GM21737 (cell line): ENCODE data around the gene RACGAP1.

Experiments used
- ATAC-seq: cut with Tn5 transposase; IDR thresholded peaks from one replicate; pipeline ENCODE4 v1.9.1; 2021; ENCODE audit warnings: mild to moderate bottlenecking, moderate library complexity; ENCODE audit not compliant: unreplicated experiment

RACGAP1 gene, protein sequence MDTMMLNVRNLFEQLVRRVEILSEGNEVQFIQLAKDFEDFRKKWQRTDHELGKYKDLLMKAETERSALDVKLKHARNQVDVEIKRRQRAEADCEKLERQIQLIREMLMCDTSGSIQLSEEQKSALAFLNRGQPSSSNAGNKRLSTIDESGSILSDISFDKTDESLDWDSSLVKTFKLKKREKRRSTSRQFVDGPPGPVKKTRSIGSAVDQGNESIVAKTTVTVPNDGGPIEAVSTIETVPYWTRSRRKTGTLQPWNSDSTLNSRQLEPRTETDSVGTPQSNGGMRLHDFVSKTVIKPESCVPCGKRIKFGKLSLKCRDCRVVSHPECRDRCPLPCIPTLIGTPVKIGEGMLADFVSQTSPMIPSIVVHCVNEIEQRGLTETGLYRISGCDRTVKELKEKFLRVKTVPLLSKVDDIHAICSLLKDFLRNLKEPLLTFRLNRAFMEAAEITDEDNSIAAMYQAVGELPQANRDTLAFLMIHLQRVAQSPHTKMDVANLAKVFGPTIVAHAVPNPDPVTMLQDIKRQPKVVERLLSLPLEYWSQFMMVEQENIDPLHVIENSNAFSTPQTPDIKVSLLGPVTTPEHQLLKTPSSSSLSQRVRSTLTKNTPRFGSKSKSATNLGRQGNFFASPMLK

DNA sequence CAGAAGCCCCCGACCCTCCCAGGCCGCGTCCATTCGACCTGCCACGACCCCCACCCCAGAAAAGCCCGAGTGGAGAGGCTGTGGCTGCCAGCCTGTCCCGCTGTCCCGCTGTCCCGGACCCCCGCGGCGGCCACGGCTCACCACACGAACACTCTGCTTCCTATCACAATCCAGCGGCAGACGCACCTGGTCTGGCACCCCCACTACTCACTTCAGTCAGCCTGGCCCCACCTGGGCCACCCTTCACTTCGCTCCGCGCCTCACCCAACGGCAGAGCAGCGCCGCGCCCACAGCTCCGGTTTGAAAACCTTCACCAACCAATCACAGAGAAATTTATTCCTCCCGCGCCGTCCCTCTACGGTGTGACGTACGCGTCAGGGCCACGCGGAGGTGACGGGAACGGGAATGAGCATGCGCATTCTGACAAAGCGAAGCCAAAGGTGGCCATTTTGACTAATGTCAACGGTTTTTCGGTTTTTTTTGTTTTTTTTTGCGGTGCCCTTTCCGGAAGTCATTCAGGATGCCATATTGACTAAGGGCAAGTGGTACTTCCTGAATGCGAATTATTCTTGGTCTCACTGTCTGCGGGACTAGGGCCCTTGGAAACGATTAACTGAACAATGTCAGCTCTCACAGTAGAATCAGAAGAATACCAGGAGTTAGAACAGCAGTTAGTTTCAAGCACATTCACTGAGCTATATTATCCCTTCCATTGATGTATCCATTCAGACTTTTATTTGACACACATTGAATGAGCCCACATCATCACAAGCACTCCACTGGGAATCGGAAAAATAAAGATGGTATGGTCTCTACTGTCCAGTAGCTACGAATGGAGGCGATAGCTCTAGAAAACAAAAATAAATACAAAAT is at the start of gene RACGAP1:
RACGAP1 (minus strand) TSS at position 308 of the 873 bp plus-strand sequence. CDS start 8,779 bp downstream, outside the sequence.
- ATAC-seq = peak; percentile 96

DNA sequence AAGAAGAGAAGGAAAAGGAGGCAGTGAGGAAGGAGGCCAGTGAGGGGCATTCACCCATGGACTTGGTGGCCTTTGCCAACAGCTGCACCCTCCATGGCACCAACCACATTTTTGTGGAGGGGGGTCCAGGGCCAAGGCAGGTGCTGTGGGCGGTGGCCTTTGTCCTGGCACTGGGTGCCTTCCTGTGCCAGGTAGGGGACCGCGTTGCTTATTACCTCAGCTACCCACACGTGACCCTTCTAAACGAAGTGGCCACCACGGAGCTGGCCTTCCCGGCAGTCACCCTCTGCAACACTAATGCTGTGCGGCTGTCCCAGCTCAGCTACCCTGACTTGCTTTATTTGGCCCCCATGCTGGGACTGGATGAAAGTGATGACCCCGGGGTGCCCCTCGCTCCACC is 48.4 kb upstream of the RACGAP1 start:
- no peak for ATAC-seq

DNA sequence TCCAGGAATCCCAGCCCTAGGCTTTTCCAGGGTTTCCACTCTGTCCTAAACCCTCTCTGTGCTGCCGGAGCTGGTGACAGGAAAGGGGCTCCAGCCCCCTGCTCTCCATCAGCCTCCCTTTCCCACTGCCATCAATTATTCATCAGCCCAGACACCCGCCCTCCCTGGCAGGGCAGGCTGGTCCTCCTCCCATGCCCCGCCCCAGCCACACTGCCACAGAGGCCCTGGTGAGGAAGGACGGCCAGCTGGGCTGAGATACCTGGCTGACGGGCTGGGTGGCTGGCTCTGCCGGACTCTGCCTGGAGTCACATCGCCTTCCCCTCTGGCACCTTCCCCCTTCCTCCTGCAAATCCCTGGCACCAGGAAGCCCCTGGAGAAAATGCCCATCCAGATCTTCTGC is 47.9 kb upstream of the RACGAP1 start:
- ATAC-seq = no peak

DNA sequence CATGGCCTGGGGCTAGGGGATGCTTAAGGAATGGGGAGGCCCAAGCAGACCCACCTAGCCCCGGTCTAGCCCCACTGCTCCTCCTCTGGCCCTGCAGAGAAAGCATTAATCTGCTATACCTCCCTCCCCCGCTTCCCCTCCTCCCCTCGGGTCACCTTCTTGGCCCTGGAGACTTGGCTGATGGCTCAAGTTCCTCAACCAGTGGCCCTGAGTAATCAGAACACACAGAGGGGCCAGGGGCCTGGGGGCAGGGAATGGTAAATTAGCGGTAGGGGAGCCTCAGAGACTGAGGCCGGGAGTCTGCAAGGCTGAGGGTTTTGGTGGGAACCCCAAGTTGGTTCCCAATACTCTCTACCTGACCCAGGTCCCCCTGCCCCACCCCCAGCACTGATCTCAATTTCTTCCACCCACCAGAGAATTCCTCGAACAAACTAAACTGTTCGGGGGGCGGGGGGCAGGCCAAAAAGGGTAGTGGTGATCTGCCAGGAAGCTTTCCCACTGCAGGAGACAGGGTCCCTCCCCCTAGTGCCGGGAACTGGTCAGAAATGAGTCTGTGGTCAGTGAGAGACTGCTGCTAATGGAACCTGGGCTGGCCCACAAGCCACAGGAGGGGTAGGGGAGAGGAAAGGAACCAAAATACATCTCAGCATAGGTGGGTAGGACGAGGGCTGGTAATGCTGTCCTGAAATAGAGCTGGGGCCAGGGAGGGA is 47.1 kb upstream of the RACGAP1 start:
- no peak for ATAC-seq

DNA sequence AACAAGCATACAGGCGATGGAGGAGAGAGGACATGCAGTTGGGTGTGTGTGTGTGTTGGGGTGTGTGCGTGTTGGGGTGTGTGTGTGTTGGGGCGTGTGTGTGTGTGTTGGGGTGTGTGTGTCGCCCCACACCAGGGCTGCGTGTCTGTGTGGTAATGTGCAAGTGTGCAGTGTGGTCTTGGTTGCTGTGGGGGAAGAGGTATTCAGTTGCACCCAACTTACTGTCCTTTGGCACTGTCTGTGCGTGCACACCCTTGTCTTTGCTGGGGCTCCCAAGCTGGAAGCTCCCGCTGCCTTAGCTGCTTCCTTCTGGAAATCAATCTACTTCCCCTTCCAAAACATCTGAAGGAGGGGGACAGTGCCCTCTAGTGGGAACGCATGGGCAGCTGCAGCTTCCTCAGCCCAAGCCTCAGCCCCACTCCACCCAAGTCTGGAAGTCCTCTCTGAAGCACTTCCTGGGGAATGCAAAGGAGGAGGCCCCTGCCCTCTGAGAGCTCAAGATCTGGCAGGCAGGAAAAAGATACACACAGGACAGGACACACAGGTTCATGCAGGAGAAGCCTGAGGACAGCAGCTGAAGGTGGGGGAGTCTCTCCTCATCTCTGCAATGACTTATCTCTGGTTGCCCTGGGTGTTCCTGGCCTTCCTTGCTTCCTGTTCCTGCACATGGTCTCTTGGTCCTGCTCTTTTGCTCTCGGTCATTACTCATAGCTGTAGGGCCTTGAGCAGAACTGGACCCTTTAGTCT is 45.2 kb upstream of the RACGAP1 start:
- ATAC-seq = no peak

DNA sequence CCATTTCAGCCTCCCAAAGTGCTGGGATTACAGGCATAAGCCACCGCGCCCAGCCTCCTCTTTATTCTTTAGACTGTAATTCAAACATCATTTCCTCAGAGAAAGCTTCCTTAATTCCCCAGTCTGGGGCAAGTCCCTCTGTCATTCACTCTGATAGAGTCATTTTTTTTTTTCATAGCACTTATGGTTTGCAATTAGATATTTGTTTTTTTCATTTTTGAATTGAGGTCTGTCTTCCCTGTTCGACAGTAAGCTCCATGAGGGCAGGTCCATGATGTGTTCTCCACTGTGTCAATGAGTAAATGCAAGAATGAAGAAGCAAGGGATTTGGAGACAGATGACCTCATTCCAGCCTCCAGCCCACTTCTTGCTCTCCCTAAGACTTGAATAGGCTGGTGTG is 44.2 kb upstream of the RACGAP1 start:
- ATAC-seq = no peak

DNA sequence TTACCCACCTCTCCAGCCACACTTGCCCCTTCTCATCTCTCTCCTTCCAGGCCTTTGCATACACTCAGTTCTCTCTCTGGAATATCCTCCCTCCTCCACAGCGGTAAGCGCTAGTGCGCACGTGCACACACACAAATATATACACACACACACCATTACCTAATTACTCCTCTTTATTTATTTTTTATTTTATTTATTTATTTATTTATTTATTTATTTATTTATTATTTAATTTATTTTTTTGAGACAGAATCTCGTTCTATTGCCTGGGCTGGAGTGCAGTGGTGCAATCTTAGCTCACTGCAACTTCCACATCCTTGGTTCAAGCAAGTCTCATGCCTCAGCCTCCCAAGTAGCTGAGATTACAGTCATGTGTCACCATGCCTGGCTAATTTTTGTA is 43.8 kb upstream of the RACGAP1 start:
- no peak for ATAC-seq

DNA sequence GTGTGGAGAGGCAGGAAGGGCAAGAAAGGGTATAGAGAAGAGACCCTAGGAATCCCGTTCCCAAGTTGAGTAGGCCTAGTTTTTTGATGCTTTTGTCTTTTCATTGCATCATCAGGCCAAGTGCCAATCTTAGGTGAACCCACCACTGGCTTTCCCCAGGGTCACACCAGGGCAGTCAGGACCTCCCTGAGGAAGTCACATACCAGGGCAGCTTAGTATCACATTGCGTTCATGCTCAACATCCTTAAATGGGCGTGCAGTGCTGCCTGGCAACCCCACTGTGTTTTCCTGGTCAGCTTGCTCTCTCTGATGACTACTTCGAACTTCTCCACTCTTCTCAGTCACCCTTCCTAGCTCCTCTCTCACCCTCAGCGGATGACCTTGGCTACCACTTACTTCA is 41.1 kb upstream of the RACGAP1 start:
- no peak for ATAC-seq

DNA sequence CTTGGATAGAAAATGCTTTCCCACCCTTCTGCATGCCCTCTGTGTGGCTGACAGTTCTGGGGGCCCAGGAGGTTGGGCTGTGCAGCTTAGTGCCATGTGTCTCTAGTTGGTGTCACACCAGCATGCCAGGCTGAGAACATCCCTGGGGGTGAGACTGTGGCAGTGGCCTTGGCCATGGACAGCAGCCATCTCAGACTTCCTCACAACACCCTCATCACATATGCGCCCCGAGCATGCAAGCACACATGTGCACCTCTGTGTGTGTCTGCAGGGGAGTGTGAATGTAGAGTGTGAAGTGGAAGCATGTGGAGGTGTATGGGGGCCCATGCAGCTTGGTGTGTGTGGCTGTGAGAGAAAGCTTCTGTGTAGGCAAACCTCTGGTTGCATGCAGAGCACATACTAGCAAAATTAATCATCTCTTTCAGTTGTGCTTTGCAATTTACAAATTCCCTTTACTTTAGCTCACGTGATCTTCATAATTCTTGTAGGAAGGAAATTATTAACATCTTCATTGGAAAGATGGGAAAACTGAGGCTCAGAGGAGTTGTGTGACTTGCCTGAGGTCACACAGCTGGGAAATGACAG is 40.5 kb upstream of the RACGAP1 start:
- no peak for ATAC-seq

DNA sequence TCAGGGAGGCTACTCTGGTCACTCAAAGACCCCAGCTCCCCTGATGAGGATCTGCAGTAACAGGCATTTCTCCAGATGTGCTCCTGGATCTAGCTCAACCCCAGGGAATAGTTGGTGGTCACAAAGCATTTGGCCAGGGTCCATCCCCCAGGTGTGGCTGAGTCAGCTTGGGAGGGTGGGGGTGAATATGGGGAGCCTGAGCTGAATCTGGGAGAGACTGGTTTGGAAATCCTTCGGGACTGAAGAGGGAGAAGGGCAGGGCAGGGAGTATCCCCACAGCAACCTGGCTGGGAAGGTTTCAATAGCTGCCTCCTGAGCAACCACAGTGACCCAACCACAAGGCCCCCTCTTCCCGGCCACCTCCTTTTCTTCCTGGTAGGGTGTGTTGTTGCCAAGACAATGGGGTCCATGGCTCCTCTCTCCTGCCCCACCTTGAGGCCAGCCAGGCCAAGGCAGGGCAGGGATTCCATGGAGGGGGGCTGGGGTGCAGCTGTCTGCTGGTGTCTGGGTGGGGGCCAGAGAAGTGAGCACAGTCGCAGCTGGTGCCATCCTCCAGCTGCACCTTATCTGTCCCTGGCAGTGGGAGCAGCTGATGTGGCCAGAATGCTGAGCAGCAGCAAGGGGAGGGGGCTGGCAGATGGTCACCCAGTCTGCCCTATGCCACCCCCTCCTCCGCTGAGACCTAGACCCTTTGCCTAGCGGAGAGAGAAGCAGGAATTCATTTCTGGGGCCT is 37.6 kb upstream of the RACGAP1 start:
- no peak for ATAC-seq

DNA sequence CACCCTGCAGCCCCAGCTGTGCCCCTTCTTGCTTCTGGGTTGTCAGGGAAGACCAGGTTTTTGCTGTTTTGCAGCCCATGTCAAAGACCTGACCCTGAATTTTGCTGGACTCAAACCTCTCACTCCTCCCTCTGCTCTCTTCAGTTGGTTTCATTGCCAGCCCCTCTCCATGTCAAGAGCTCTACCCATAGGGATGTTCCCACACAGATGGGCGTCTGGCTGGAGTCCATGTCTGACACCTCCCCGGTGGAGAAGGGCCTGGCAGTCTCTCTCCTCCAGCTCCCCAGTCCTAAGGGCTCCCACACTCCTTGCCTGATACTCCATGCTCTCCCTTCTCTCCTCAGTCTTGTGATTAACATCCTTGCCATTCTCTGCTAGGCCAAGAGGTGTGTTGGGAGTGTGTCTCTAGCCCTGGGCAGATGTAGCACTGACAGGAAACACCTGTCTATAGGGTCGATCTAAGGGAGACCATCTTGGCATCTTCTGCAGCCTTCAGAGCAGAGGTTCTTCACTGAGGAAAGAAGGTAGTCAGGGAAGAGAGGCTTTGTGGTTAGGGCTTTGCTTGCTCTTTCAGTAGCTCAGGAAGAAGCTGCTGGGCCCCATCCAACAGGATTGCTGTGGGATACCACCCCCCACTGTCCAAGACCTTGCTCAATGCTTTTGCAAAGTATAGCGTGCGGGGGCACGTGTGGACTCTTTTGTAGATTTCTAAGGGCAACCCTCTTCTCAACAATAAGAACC is 36.8 kb upstream of the RACGAP1 start:
- no peak for ATAC-seq

DNA sequence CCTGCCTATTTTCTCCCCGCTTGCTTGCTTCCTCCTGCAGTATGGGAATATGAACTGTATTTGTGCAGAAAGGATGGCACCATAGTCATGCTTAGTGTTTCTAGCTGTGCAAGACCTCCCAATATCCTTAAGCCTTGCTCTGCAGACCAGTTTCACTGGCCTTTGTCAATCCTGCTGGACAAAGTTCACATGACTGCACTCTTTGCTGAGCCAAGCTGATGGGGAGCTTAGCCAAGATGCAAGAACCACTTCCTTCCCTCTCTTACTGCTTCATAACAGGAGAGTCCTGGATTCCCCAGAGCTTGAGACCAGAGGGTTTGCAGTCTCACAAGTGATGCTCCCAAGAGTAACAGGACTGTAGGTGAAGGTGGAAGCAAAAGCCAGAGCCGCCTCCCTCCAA is 35.9 kb upstream of the RACGAP1 start:
- no peak for ATAC-seq

DNA sequence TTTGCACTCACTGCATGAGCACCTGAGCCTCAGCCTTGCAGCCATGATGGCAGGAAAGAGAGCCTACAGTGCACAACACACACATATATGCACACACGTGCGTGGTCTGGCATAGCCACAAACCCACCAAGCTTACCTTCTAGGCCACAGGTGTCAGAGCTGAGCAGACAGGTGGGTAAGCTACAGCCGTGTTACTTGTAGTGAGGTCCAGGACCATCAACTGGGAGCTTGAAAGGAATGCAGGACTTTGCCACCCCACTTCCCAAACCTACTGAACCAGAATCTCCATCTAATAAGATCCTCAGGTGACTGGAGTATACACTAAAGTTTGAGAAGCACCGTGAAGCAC is 34.8 kb upstream of the RACGAP1 start:
- ATAC-seq = no peak

DNA sequence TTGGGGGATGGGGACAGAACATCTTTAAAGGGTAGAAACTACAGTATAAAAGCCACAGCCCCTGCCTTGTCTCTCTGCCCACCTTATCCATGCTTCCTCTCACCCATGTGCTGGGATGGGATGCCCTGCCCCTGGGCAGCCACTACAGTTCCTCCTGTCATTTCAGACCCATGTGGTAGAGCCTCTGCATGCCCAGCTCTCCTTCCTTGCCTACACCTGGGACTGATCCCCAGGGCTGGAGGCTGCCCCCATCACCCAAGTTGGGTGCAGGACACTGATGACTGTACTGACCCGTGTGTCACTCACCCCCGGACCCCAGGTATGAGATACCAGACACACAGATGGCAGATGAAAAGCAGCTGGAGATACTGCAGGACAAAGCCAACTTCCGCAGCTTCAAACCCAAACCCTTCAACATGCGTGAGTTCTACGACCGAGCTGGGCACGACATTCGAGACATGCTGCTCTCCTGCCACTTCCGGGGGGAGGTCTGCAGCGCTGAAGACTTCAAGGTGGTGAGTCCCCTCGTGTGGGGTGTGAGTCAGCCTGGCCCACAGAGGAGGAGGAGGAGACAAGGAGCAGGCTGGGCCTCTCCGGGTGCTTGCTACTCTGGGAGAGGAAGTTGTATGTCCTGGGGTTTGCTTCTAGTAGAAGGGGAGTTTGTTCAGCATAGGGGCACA is 34.3 kb upstream of the RACGAP1 start:
- no peak for ATAC-seq

DNA sequence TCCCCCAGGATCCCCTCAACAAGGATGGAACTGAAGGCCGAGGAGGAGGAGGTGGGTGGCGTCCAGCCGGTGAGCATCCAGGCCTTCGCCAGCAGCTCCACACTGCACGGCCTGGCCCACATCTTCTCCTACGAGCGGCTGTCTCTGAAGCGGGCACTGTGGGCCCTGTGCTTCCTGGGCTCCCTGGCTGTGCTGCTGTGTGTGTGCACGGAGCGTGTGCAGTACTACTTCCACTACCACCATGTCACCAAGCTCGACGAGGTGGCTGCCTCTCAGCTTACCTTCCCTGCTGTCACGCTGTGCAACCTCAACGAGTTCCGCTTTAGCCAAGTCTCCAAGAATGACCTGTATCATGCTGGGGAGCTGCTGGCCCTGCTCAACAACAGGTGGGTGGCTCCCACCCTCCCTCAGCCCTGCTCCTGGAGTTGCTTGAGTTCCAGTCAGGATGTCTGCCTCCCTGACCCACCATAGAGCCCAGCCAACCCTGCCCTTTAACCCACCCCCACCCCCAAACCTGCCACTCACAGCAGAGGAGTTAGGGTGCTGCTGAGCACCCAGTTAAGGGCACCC is 33.5 kb upstream of the RACGAP1 start:
- no peak for ATAC-seq

DNA sequence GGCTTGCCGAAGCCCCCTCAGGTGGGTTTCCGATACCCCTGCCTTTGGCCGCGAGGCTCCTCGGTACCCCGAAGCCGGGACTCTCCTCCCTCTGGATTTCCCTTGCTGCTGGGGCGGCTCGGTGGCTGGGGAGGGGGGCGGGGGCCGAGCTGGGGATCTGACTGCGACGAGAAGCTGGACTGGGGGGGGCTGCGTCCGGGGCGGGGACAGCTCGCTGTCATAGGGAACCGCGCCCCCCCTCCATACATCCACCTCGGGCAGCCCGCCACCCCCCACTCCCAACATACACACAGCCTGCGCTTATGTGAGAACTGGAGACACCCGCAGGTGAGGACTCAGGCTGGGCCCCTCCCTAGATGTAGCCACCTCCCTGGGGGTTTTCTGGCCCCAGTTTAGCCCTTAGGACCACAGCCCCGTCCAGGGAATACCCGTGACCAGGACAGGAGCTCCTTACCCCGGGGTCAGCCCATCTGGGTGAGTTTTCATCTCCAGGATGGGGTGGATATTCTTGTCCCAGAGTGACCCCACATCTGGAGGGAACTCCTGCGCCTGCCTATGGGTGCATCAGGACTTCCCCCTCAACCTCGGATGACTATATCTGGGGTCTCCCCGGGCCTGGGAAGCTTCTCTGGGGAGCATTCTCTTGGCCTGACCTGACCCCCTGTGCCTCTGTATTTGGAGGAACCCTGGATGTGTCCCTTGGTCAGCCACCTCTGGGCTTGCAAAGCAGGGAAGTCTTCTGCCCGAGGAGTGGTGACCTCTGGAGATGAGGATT is 32.8 kb upstream of the RACGAP1 start:
- ATAC-seq = no peak
